ENCODE measurements around the gene SFTA2. TPM values are rescaled to one million over a fixed set of nuclear protein-coding genes. Genes with fewer than 3 reads are reported as not detected.
"Not testable (repeated sequence)": the region's sequence is repeated elsewhere in the genome, so short reads cannot be mapped to it uniquely, and the experiment has no call there.

The SFTA2 gene
- total RNA-seq, 2 donors from 2014 or later, result not detected

- Histone ChIP-seq H3K4me3 (no peak overlapping the region), H3K9me3 (peaks cover 4% of the 10 kb centered on the region), H3K27ac (peak overlapping the region in 1 of 2 donors; percentile 21), H3K4me1 (ENCODE audit: control insufficient read depth in 1 of 2, low read depth in 2 of 2) (no peaks in the 10 kb centered on the region), H3K27me3 (replicated peaks; ENCODE audit: insufficient read depth) (no peaks in the 10 kb centered on the region), H3K36me3 (peaks cover 29% of the 10 kb centered on the region)
- no peak for TF ChIP-seq CTCF (IDR thresholded peaks at IDR 0.05)
- no peak for ATAC-seq (ENCODE audit: insufficient number of reproducible peaks, low FRiP score, low read depth)
- no peak for DNase-seq (ENCODE audit: low spot score)
Observed at GRCh38 chr6:30926644-30927043, 5.3 kb downstream of the SFTA2 start.

DNA sequence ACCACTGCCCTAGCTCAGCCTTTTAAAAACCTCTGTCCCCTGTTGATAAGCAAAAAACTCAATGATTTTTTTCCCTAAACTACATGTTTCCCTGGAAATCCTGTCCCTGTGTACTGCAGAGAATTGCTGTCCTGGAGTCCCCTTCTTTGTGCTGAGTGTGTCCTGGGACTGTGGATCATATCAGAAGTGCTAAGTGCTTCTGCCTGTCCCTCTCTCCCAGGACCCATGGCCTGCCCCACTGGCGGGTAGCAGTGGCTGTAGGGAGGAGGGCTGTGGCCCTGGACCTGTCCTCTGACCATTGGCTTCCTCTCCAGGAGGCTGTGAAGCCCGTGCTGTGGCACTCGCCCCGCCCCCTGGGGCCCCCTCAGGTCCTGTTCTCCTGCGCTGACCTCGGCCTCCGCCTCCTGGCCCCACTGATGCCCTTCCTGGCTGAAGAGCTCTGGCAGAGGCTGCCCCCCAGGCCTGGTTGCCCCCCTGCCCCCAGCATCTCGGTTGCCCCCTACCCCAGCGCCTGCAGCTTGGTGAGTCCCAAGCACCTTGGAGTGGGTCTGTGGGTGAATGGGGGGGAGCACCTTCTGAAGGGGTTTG lies 7.8 kb downstream of the SFTA2 start:
- not testable (repeated sequence) for H3K4me1 ChIP-seq (ENCODE audit: control insufficient read depth in 1 of 2, low read depth in 2 of 2); ATAC-seq (ENCODE audit: insufficient number of reproducible peaks, low FRiP score, low read depth); H3K27me3 ChIP-seq (replicated peaks; ENCODE audit: insufficient read depth)

GRCh38 chr6:30922447-30922852 lies 9.5 kb downstream of the SFTA2 start:
- no peak for DNase-seq (ENCODE audit: low spot score)

More for the DNA sequence above, 7.8 kb downstream of the SFTA2 start:
- not testable (repeated sequence) for DNase-seq (ENCODE audit: low spot score); H3K4me3 ChIP-seq; H3K27ac ChIP-seq; H3K9me3 ChIP-seq
- peaks cover 53% of the 10 kb centered on the region for H3K36me3 ChIP-seq

DNA sequence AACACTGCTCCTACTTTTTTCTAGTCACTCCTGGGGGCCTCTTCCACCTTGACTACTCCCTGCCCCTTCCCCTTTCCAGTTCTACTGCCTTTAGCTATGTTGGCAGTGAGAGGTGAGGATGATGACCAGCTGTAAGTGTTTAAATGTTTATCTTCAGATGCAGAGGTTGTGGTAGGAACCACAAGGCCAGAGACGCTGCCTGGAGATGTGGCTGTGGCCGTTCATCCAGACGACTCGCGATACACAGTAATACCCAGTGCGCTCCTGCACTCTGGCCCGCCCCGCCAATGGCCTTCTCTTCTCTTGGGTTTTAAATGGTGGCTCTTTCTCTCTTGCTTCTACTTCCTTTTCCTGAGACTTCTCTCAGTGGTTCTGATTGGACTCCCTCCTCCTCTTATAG lies 13.3 kb downstream of the SFTA2 start:
- ATAC-seq (ENCODE audit: insufficient number of reproducible peaks, low FRiP score, low read depth) (no peak), DNase-seq (ENCODE audit: low spot score) (no peak)
- H3K36me3 ChIP-seq, result peaks cover 56% of the 10 kb centered on the region
- H3K27me3 ChIP-seq (replicated peaks; ENCODE audit: insufficient read depth), result no peaks in the 10 kb centered on the region
- no peak overlapping the region for H3K4me3 ChIP-seq
- H3K9me3 ChIP-seq, result no peaks in the 10 kb centered on the region
- peaks cover 10 to 17% of the 10 kb centered on the region in 2 donors for H3K4me1 ChIP-seq (ENCODE audit: control insufficient read depth in 1 of 2, low read depth in 2 of 2)
- no peak for TF ChIP-seq CTCF (IDR thresholded peaks at IDR 0.05)
- no peak overlapping the region for H3K27ac ChIP-seq

More at GRCh38 chr6:30922447-30922852, 9.5 kb downstream of the SFTA2 start:
- no peaks in the 10 kb centered on the region for H3K4me1 ChIP-seq (ENCODE audit: control insufficient read depth in 1 of 2, low read depth in 2 of 2)
- no peak overlapping the region for H3K4me3 ChIP-seq
- no peaks in the 10 kb centered on the region for H3K9me3 ChIP-seq
- ATAC-seq (ENCODE audit: insufficient number of reproducible peaks, low FRiP score, low read depth), result no peak
- no peak for TF ChIP-seq CTCF (IDR thresholded peaks at IDR 0.05)
- H3K27ac ChIP-seq, result no peak overlapping the region
- no peaks in the 10 kb centered on the region for H3K27me3 ChIP-seq (replicated peaks; ENCODE audit: insufficient read depth)
- H3K36me3 ChIP-seq, result peaks cover 63% of the 10 kb centered on the region

DNA sequence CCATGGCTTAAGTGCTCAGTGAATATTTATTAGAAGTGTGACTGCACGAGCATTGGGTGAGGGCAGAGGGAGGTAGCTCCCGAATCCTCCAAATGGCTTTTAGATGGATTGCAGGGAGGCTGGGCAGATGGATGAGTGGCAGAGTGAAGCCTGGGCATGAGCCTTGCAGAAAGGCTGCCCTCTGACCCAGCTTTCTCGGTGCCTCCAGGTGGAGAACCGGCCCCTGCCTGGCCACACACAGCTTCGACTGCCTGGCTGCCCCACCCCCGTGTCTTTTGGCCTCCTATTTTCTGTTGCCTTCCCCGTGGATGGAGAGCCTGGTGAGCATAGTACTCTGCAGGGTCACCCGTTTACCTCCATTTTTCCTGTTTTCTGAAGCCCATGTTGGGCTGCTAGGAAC lies 14.5 kb downstream of the SFTA2 start:
- Histone ChIP-seq H3K9me3 (no peaks in the 10 kb centered on the region), H3K27ac (no peak overlapping the region), H3K27me3 (replicated peaks; ENCODE audit: insufficient read depth) (no peaks in the 10 kb centered on the region), H3K36me3 (peaks cover 45% of the 10 kb centered on the region), H3K4me1 (ENCODE audit: control insufficient read depth in 1 of 2, low read depth in 2 of 2) (peaks cover 10 to 29% of the 10 kb centered on the region in 2 donors), H3K4me3 (no peak overlapping the region)
- ATAC-seq (ENCODE audit: insufficient number of reproducible peaks, low FRiP score, low read depth), result no peak
- DNase-seq (ENCODE audit: low spot score), result no peak
- no peak for TF ChIP-seq CTCF (IDR thresholded peaks at IDR 0.05)

DNA sequence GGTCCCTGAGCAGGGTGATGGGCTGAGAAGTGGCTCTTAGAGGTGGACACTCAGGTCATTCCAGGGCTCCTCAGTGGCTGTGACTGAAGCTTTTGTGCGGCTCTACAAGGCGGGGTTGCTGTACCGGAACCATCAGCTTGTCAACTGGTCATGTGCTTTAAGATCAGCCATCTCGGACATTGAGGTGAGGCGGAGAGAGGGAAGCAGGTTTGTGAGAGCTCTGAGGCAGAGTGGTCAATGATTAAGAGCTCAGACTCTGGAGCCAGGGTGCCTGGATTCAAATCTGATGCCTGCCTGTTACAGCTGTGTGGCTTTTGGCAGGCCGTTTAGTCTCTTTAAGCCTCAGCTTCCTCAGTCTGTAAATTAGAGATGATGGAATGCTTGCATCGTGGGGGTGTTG lies 14.9 kb downstream of the SFTA2 start:
- no peaks in the 10 kb centered on the region for H3K27me3 ChIP-seq (replicated peaks; ENCODE audit: insufficient read depth)
- peaks cover 10 to 29% of the 10 kb centered on the region in 2 donors for H3K4me1 ChIP-seq (ENCODE audit: control insufficient read depth in 1 of 2, low read depth in 2 of 2)
- no peaks in the 10 kb centered on the region for H3K9me3 ChIP-seq
- peaks cover 41% of the 10 kb centered on the region for H3K36me3 ChIP-seq
- TF ChIP-seq CTCF (IDR thresholded peaks at IDR 0.05), result no peak
- no peak for DNase-seq (ENCODE audit: low spot score)
- ATAC-seq (ENCODE audit: insufficient number of reproducible peaks, low FRiP score, low read depth), result no peak
- H3K27ac ChIP-seq, result no peak overlapping the region
- H3K4me3 ChIP-seq, result no peak overlapping the region
